Measurements from ENCODE around the gene ADI1. TPM values are rescaled to one million over a fixed set of nuclear protein-coding genes. Genes with fewer than 3 reads are reported as not detected.

Gene ADI1
- polyA plus RNA-seq, 1 of the 3 experiments (the other 2 are of a cell fraction), result 67.2 TPM

DNA sequence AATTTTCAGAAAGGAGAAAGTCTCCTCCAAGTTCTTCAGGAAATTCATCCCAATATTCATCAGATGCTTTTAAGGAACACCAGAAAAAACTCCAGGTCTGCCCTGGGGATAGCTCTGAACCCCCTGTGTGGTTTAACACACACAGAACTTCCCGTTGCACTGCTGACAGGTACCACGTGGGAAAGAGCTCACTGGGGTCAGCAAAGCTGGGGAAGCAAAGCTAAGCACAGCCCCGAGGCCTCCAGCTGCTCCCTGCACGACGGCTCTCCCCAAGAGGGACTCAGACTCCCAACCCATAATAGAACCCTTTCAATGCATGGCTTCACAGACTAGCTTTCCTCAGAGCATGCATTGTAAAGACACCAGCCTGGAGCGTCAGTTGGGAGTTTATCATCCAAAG lies 28.0 kb downstream of the ADI1 start:
- H3K9me3 ChIP-seq, result no peaks in the 10 kb centered on the region
- H2AFZ ChIP-seq (ENCODE audit: low read depth), result no peak overlapping the region
- peaks cover 0 to 9% of the 10 kb centered on the region in 2 experiments; a peak in 1 of 4 replicates for H3K4me1 ChIP-seq (ENCODE audit: control insufficient read depth in 1 of 2, insufficient read depth in 2 of 2, low read depth in 1 of 2, low read length in 1 of 2)
- POLR2A ChIA-PET, result no interaction called here
- no peaks in the 10 kb centered on the region for H3K27me3 ChIP-seq (ENCODE audit: insufficient read depth)
- H3K9ac ChIP-seq, result no peak overlapping the region
- WGBS (ENCODE audit: low lambda C conversion rate), result 67% methylated on average over 4 of the region's 6 CpGs
- no peaks in the 10 kb centered on the region for H3K9me2 ChIP-seq
- TF ChIP-seq CHD2 (IDR thresholded peaks at IDR 0.05; ENCODE audit: low read length, partially characterized antibody) (no peak), MXI1 (IDR thresholded peaks at IDR 0.05; ENCODE audit: low read depth, low read length) (no peak), ELF1 (IDR thresholded peaks at IDR 0.05) (no peak), NFIC (IDR thresholded peaks at IDR 0.05; ENCODE audit: borderline replicate concordance) (no peak), JUND (IDR thresholded peaks at IDR 0.05) (no peak), GATA2 (CRISPR knock-in tag; IDR thresholded peaks at IDR 0.05) (no peak)
- TF ChIP-seq, protein P1, sequence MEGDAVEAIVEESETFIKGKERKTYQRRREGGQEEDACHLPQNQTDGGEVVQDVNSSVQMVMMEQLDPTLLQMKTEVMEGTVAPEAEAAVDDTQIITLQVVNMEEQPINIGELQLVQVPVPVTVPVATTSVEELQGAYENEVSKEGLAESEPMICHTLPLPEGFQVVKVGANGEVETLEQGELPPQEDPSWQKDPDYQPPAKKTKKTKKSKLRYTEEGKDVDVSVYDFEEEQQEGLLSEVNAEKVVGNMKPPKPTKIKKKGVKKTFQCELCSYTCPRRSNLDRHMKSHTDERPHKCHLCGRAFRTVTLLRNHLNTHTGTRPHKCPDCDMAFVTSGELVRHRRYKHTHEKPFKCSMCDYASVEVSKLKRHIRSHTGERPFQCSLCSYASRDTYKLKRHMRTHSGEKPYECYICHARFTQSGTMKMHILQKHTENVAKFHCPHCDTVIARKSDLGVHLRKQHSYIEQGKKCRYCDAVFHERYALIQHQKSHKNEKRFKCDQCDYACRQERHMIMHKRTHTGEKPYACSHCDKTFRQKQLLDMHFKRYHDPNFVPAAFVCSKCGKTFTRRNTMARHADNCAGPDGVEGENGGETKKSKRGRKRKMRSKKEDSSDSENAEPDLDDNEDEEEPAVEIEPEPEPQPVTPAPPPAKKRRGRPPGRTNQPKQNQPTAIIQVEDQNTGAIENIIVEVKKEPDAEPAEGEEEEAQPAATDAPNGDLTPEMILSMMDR (IDR thresholded peaks at IDR 0.05), result no peak
- TF ChIP-seq, protein P2, sequence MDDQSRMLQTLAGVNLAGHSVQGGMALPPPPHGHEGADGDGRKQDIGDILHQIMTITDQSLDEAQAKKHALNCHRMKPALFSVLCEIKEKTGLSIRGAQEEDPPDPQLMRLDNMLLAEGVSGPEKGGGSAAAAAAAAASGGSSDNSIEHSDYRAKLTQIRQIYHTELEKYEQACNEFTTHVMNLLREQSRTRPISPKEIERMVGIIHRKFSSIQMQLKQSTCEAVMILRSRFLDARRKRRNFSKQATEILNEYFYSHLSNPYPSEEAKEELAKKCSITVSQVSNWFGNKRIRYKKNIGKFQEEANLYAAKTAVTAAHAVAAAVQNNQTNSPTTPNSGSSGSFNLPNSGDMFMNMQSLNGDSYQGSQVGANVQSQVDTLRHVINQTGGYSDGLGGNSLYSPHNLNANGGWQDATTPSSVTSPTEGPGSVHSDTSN (IDR thresholded peaks at IDR 0.05), result no peak
- no peak overlapping the region for H3K4me3 ChIP-seq (ENCODE audit: low read depth in 2 of 2, low read length in 1 of 2)
- no peak overlapping the region for H3K4me2 ChIP-seq
- H4K20me1 ChIP-seq (ENCODE audit: insufficient read depth), result no peaks in the 10 kb centered on the region
- no peaks in the 10 kb centered on the region for H3K79me2 ChIP-seq (ENCODE audit: insufficient read depth)
- peaks cover 4% of the 10 kb centered on the region for H3F3A ChIP-seq (replicated peaks; ENCODE audit: insufficient read depth)
- peaks cover 0 to 3% of the 10 kb centered on the region in 2 experiments for H3K36me3 ChIP-seq (replicated peaks in 1 of 2; ENCODE audit: control insufficient read depth in 1 of 2, insufficient read depth in 2 of 2, low read length in 1 of 2)
- CTCF ChIA-PET, result interaction anchor here (1.3 to 1.4 kb wide), 2 partner anchors 28 to 30 kb away, joined by 3 read pairs; no protein-coding TSS in a partner anchor
- peak; percentile 30 for DNase-seq
- H3K27ac ChIP-seq (ENCODE audit: low read depth in 2 of 2, low read length in 1 of 2), result no peak overlapping the region

DNA sequence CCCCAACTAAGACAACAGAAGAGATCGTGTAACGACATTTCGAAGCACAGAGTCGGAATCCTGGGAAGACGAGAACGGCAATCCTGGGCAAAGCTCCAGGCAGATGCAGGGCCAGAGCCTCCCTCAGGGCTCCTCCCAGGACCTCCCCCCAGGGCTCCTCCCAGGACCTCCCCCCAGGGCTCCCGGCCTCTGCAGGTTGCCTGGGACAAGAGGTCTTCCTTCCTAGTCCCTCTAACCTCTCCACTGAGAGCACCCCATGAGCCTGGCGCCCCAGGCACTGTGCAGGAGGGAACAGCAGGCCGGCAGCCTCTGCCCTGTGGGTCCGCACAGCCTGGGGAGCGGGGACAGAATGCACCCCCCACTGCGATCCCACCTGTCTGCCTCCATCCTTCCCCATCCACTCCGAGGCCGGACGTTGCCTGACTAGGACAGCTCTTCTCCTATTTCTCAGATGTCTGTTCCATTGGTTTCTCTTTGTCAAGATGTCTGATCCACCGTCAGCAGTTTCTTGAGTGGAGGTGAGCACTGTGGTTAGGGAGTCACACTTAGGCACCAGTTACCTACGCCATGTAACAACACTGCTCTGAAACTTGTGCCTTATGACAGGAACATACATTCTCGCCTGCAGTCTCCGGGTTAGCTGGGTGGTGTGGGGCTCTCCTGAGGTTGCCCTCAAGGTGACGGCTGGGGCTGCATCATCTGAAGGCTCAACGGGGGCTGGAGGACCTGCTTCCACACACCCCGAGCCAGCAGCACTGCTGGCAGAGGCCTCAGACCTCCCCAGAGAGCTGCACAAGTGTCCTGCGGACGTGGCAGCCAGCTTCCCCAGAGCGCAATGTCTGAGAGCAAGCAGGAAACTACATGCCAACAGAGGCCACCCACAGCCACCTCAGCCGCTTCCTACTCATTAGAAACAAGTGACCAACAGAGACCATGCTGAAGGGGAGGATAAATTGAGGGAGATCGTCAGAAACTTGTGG lies 28.9 kb downstream of the ADI1 start:
- POLR2A ChIA-PET, result no interaction called here
- TF ChIP-seq TAF1 (IDR thresholded peaks at IDR 0.05; ENCODE audit: borderline replicate concordance, low read depth, low read length), result no peak
- no peak for TF ChIP-seq RFX5 (IDR thresholded peaks at IDR 0.05; ENCODE audit: low read length)
- no peak for TF ChIP-seq TCF12 (IDR thresholded peaks at IDR 0.05)
- TF ChIP-seq ELF1 (IDR thresholded peaks at IDR 0.05), result no peak
- TF ChIP-seq, protein P2 (IDR thresholded peaks at IDR 0.05), result no peak
- TF ChIP-seq, protein P3, sequence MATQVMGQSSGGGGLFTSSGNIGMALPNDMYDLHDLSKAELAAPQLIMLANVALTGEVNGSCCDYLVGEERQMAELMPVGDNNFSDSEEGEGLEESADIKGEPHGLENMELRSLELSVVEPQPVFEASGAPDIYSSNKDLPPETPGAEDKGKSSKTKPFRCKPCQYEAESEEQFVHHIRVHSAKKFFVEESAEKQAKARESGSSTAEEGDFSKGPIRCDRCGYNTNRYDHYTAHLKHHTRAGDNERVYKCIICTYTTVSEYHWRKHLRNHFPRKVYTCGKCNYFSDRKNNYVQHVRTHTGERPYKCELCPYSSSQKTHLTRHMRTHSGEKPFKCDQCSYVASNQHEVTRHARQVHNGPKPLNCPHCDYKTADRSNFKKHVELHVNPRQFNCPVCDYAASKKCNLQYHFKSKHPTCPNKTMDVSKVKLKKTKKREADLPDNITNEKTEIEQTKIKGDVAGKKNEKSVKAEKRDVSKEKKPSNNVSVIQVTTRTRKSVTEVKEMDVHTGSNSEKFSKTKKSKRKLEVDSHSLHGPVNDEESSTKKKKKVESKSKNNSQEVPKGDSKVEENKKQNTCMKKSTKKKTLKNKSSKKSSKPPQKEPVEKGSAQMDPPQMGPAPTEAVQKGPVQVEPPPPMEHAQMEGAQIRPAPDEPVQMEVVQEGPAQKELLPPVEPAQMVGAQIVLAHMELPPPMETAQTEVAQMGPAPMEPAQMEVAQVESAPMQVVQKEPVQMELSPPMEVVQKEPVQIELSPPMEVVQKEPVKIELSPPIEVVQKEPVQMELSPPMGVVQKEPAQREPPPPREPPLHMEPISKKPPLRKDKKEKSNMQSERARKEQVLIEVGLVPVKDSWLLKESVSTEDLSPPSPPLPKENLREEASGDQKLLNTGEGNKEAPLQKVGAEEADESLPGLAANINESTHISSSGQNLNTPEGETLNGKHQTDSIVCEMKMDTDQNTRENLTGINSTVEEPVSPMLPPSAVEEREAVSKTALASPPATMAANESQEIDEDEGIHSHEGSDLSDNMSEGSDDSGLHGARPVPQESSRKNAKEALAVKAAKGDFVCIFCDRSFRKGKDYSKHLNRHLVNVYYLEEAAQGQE (IDR thresholded peaks at IDR 0.05; ENCODE audit: low read depth, low read length), result no peak
- TF ChIP-seq, protein P4, sequence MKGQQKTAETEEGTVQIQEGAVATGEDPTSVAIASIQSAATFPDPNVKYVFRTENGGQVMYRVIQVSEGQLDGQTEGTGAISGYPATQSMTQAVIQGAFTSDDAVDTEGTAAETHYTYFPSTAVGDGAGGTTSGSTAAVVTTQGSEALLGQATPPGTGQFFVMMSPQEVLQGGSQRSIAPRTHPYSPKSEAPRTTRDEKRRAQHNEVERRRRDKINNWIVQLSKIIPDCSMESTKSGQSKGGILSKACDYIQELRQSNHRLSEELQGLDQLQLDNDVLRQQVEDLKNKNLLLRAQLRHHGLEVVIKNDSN (IDR thresholded peaks at IDR 0.05; ENCODE audit: borderline replicate concordance, low read depth), result no peak
- TF ChIP-seq GABPA (IDR thresholded peaks at IDR 0.05; ENCODE audit: low read depth), result no peak
- TF ChIP-seq JUND (IDR thresholded peaks at IDR 0.05), result no peak
- TF ChIP-seq SMC3 (IDR thresholded peaks at IDR 0.05; ENCODE audit: low read depth, low read length), result no peak
- no peak for TF ChIP-seq SIN3A (IDR thresholded peaks at IDR 0.05; ENCODE audit: borderline replicate concordance, low read depth, low read length)

More for the DNA sequence above, 28.9 kb downstream of the ADI1 start:
- H2AFZ ChIP-seq (ENCODE audit: low read depth), result no peak overlapping the region
- peaks cover 0 to 9% of the 10 kb centered on the region in 2 experiments; a peak in 1 of 4 replicates for H3K4me1 ChIP-seq (ENCODE audit: control insufficient read depth in 1 of 2, insufficient read depth in 2 of 2, low read depth in 1 of 2, low read length in 1 of 2)
- H3K9me2 ChIP-seq, result no peaks in the 10 kb centered on the region
- H3K27ac ChIP-seq (ENCODE audit: low read depth in 2 of 2, low read length in 1 of 2), result no peak overlapping the region
- WGBS (ENCODE audit: low lambda C conversion rate), result 85% methylated on average over 20 of the region's 27 CpGs
- no peak overlapping the region for H3K9ac ChIP-seq
- H3K36me3 ChIP-seq (replicated peaks in 1 of 2; ENCODE audit: control insufficient read depth in 1 of 2, insufficient read depth in 2 of 2, low read length in 1 of 2), result no peaks in the 10 kb centered on the region
- no peak overlapping the region for H3K4me2 ChIP-seq
- no peaks in the 10 kb centered on the region for H3K27me3 ChIP-seq (ENCODE audit: insufficient read depth)
- H3K79me2 ChIP-seq (ENCODE audit: insufficient read depth), result no peaks in the 10 kb centered on the region
- peaks cover 4% of the 10 kb centered on the region for H3F3A ChIP-seq (replicated peaks; ENCODE audit: insufficient read depth)
- H3K9me3 ChIP-seq, result no peaks in the 10 kb centered on the region
- DNase-seq, result peak; percentile 38
- CTCF ChIA-PET, result interaction anchor here (0.8 to 1.4 kb wide), 3 partner anchors 10 to 29 kb away, joined by 3 read pairs; no protein-coding TSS in a partner anchor
- no peaks in the 10 kb centered on the region for H4K20me1 ChIP-seq (ENCODE audit: insufficient read depth)
- no peak overlapping the region for H3K4me3 ChIP-seq (ENCODE audit: low read depth in 2 of 2, low read length in 1 of 2)

Measured in SK-N-SH (cell line).